Tibial nerve (tissue), 4 donors: ENCODE data around the gene KRTAP20-1.

ENCODE experiments used
- CTCF ChIP-seq, 5 experiments: fragments of 200-600 bp in 3 of 5; fragments of 450-650 bp in 2 of 5; sonication (generic) in 3 of 5; IDR thresholded peaks; one replicate each; pipeline ENCODE4 v1.5.1; 2016 to 2019; ENCODE audit warnings: antibody characterized with exemption in 5 of 5, mild to moderate bottlenecking in 3 of 5, moderate library complexity in 2 of 5
- EP300 ChIP-seq, 2 donors: sonication (generic); formaldehyde crosslinking; IDR thresholded peaks; one replicate each; pipeline ENCODE4 v1.6.1; 2017; ENCODE audit warnings: antibody characterized with exemption in 2 of 2, mild to moderate bottlenecking in 1 of 2
- POLR2A ChIP-seq, 2 donors: fragments of 450-650 bp; IDR thresholded peaks; one replicate each; pipeline ENCODE4 v1.6.1; 2017; ENCODE audit warnings: antibody characterized with exemption in 2 of 2, mild to moderate bottlenecking in 2 of 2, moderate library complexity in 2 of 2

- TF ChIP-seq POLR2A (IDR thresholded peaks at IDR 0.05): no peak
- TF ChIP-seq CTCF (IDR thresholded peaks at IDR 0.05): no peak
- no peak for TF ChIP-seq EP300 (IDR thresholded peaks at IDR 0.05)
These were observed 4.1 kb upstream of the KRTAP20-1 start for GRCh38 chr21:30612132-30612531.
